Measurements from ENCODE around the gene KLHDC2. TPM values are rescaled to one million over a fixed set of nuclear protein-coding genes. Genes with fewer than 3 reads are reported as not detected.

KLHDC2 gene
- total RNA-seq, 2 donors from 2014 or later = 48.4 to 53.9 TPM

DNA sequence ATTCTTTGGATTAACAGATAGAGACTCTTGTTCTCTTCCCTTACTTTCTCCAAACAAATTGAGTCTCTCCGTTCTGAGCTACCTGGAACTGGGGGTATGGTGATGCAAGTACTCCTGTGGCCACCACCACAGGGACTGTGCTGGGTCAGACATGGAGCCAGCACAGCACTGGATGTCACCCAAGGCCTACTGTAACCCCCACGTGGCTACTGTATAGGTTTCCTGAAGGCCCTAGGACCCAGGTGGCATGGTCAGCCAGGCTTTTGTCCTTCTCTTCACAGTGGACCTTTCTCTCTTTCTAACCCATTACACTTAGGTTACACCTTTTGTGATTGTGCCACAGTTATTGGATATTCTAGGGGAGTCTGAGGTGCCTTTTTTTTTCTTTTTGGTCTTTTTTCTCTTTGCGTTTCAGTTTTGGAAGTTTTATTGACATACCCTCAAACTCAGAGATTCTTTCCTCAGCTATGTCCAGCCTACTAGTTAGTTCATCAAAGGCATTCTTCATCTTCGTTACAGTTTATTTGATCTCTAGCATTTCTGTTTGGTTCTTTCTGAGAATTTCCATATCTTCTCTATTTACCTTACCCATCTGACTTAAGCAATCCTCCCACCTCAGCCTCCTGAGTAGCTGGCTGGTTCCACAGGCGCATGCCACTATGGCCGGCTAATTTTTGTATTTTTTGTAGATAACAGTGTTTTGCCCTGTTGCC, 6.0 kb upstream of the KLHDC2 start:
- H3K4me1 ChIP-seq (ENCODE audit: control insufficient read depth in 1 of 2, low read depth in 2 of 2) = peaks cover 3 to 4% of the 10 kb centered on the region in 2 donors
- no peaks in the 10 kb centered on the region for H3K27me3 ChIP-seq (replicated peaks; ENCODE audit: insufficient read depth)
- TF ChIP-seq, protein P1, sequence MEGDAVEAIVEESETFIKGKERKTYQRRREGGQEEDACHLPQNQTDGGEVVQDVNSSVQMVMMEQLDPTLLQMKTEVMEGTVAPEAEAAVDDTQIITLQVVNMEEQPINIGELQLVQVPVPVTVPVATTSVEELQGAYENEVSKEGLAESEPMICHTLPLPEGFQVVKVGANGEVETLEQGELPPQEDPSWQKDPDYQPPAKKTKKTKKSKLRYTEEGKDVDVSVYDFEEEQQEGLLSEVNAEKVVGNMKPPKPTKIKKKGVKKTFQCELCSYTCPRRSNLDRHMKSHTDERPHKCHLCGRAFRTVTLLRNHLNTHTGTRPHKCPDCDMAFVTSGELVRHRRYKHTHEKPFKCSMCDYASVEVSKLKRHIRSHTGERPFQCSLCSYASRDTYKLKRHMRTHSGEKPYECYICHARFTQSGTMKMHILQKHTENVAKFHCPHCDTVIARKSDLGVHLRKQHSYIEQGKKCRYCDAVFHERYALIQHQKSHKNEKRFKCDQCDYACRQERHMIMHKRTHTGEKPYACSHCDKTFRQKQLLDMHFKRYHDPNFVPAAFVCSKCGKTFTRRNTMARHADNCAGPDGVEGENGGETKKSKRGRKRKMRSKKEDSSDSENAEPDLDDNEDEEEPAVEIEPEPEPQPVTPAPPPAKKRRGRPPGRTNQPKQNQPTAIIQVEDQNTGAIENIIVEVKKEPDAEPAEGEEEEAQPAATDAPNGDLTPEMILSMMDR (IDR thresholded peaks at IDR 0.05) = no peak
- ATAC-seq (ENCODE audit: insufficient number of reproducible peaks, low FRiP score, low read depth) (no peak), DNase-seq (ENCODE audit: low spot score) (no peak)
- no peak overlapping the region for H3K4me3 ChIP-seq
- no peaks in the 10 kb centered on the region for H3K36me3 ChIP-seq
- no peaks in the 10 kb centered on the region for H3K9me3 ChIP-seq
- no peak overlapping the region for H3K27ac ChIP-seq

DNA sequence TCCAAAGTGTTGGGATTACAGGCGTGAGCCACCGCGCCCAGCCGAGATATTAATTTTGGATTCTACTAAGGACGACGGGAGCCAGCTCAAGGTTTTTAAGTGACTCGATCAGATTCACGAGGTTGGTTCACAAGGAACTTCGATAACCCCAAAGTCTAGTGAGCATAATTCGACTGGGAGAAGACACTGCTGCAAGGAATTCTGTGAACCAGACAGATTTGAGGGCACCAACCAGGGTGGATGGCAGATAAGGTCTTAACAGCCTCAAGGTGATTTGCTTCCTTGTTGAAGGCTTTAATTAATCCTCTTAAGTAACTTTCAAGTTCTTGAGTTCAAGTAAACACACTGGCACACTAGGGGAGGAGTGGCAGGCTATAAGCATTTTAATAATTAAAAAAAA, 1.1 kb upstream of the KLHDC2 start:
- Histone ChIP-seq H3K27ac (peak overlapping the region; percentile 92 to 95), H3K4me1 (ENCODE audit: control insufficient read depth in 1 of 2, low read depth in 2 of 2) (peaks cover 17 to 31% of the 10 kb centered on the region in 2 donors), H3K4me3 (peak overlapping the region; percentile 79), H3K9me3 (no peaks in the 10 kb centered on the region), H3K36me3 (no peaks in the 10 kb centered on the region), H3K27me3 (replicated peaks; ENCODE audit: insufficient read depth) (no peaks in the 10 kb centered on the region)
- TF ChIP-seq, protein P1 (IDR thresholded peaks at IDR 0.05) = no peak
- ATAC-seq (ENCODE audit: insufficient number of reproducible peaks, low FRiP score, low read depth) = no peak
- no peak for DNase-seq (ENCODE audit: low spot score)

DNA sequence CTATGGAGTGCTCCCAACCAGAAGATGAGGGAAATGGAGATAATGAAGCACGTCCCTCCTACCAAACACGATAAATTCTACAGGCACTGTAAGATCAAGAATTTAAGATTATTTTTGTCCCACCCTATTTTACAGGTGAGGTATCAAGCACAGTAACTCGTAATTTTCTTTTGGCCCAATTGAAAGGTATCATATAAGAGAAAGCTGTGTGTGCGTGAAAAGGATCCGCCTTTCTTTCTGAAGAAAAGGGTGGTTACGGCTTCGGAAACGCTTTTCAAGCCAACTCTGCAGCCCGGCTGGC, 733 bp upstream of the KLHDC2 start:
- Histone ChIP-seq H3K27me3 (replicated peaks; ENCODE audit: insufficient read depth) (no peaks in the 10 kb centered on the region), H3K36me3 (peaks cover under 1% of the 10 kb centered on the region), H3K9me3 (no peaks in the 10 kb centered on the region), H3K4me1 (ENCODE audit: control insufficient read depth in 1 of 2, low read depth in 2 of 2) (peaks cover 17 to 31% of the 10 kb centered on the region in 2 donors), H3K27ac (peak overlapping the region; percentile 92 to 95), H3K4me3 (peak overlapping the region; percentile 79)
- DNase-seq (ENCODE audit: low spot score) = no peak
- TF ChIP-seq, protein P1 (IDR thresholded peaks at IDR 0.05) = no peak
- ATAC-seq (ENCODE audit: insufficient number of reproducible peaks, low FRiP score, low read depth) = no peak

DNA sequence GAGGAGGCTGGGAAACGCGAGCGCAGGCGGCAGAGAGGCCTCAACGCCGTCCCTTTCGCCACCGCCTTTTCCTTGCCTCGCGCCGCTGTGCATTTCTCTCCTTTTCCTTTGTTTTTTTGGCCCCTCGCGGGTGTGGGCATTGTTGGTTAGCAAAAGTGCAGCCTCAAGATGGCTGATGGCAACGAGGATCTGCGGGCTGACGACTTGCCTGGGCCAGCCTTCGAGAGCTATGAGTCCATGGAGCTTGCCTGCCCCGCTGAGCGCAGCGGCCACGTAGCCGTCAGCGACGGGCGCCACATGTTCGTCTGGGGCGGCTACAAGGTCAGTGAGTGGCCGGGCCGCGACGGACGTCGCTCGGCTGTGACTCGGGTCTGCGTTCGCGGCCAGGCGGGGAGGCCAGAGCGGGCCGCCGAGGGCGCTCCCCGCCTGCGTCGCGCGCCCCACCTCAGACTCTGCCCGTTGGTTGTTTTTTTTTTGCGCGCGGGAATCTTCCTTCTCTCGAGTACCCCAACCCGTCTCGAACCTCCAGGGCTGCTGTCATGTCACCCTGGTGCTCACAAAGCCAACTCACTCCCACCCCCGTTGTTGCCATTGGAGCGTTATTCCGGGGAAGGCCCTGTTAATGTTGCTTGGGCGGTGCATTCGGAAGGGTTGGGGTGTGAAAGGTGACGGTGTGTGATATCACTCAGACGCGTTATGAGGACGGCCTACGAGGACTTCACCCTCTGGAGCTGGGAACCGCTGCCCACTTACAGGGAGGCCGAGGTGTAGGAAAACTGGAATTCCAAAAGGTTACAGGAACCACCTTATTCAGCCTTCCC, 558 bp downstream of the KLHDC2 start:
- Histone ChIP-seq H3K9me3 (no peaks in the 10 kb centered on the region), H3K27ac (peak overlapping the region; percentile 92 to 95), H3K4me1 (ENCODE audit: control insufficient read depth in 1 of 2, low read depth in 2 of 2) (peaks cover 17 to 31% of the 10 kb centered on the region in 2 donors), H3K4me3 (peak overlapping the region; percentile 79), H3K27me3 (replicated peaks; ENCODE audit: insufficient read depth) (no peaks in the 10 kb centered on the region), H3K36me3 (peaks cover 8% of the 10 kb centered on the region)
- DNase-seq (ENCODE audit: low spot score) (peak; percentile 4), ATAC-seq (ENCODE audit: insufficient number of reproducible peaks, low FRiP score, low read depth) (peak; percentile 11)
- TF ChIP-seq, protein P1 (IDR thresholded peaks at IDR 0.05) = no peak

DNA sequence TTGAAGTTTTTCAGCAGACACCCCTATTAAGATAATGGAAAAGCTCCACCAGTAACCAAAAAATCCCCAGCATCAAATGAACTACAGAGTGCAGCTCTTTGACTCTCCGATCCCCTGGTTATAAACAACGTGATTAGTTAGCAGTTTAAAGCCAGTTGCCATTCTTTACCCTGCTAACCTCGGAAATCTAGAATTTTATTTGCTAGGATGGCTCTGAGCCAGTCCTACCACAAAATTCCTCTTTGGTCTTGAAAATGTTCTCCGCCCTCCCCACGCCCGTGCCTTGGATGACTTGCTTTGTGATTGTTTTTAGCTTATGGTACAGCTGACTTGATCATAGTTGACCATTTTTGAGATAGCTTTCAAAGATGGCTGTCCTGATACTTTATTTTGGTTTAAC, 1.2 kb downstream of the KLHDC2 start:
- Histone ChIP-seq H3K27ac (peak overlapping the region; percentile 92 to 95), H3K4me3 (peak overlapping the region; percentile 79), H3K9me3 (no peaks in the 10 kb centered on the region), H3K36me3 (peaks cover 8% of the 10 kb centered on the region), H3K27me3 (replicated peaks; ENCODE audit: insufficient read depth) (no peaks in the 10 kb centered on the region), H3K4me1 (ENCODE audit: control insufficient read depth in 1 of 2, low read depth in 2 of 2) (peaks cover 17 to 31% of the 10 kb centered on the region in 2 donors)
- TF ChIP-seq, protein P1 (IDR thresholded peaks at IDR 0.05) = no peak
- ATAC-seq (ENCODE audit: insufficient number of reproducible peaks, low FRiP score, low read depth) (no peak), DNase-seq (ENCODE audit: low spot score) (no peak)
